H1 (cell line): ENCODE results near the gene PTPRR. TPM values are rescaled to one million over a fixed set of nuclear protein-coding genes. Genes with fewer than 3 reads are reported as not detected.

Experiments
- BCL11A ChIP-seq, 2 experiments: IDR thresholded peaks; one replicate each; pipeline ENCODE4 v1.6.1; 2011; ENCODE audit warnings: low read depth in 2 of 2, low read length in 2 of 2, mild to moderate bottlenecking in 2 of 2
- CHD1 ChIP-seq: IDR thresholded peaks from 2 replicates; pipeline ENCODE4 v1.6.1; 2012; ENCODE audit warnings: low read depth, low read length, improper control_type of control experiment
- CHD7 ChIP-seq: fragments of 300-600 bp; sonication (generic); IDR thresholded peaks from 2 replicates; pipeline ENCODE4 v1.7.1; 2012; ENCODE audit warnings: low read length, moderate library complexity, mild to moderate bottlenecking, inconsistent platforms; ENCODE audit not compliant: insufficient replicate concordance
- EP300 ChIP-seq, 2 experiments: IDR thresholded peaks; 1 replicate in 1 of 2; 2 replicates in 1 of 2; pipeline ENCODE4 v1.6.1; 2011 to 2012; ENCODE audit warnings: low read depth in 2 of 2, low read length in 2 of 2, mild to moderate bottlenecking in 2 of 2, borderline replicate concordance in 1 of 2, inconsistent platforms in 1 of 2, moderate library complexity in 1 of 2
- FOSL1 ChIP-seq: IDR thresholded peaks from 2 replicates; pipeline ENCODE4 v1.6.1; 2011; ENCODE audit warnings: mild to moderate bottlenecking, low read depth, low read length, moderate library complexity; ENCODE audit not compliant: insufficient read depth
- GABPA ChIP-seq: IDR thresholded peaks from 2 replicates; pipeline ENCODE4 v1.6.1; 2011; ENCODE audit warnings: mild to moderate bottlenecking, low read length, moderate library complexity, borderline replicate concordance; ENCODE audit not compliant: insufficient read depth
- RFX5 ChIP-seq: IDR thresholded peaks from 2 replicates; pipeline ENCODE4 v1.6.1; 2011; ENCODE audit warnings: low read depth, low read length, improper control_type of control experiment, borderline replicate concordance
- RNF2 ChIP-seq: fragments of 200-900, 300-1000 bp; sonication (generic); IDR thresholded peaks from 2 replicates; pipeline ENCODE4 v1.7.1; 2016; ENCODE audit warnings: borderline replicate concordance, low read depth, mild to moderate bottlenecking, antibody characterized with exemption, low read length; ENCODE audit not compliant: poor library complexity, severe bottlenecking; ENCODE audit errors: missing control alignments
- SIN3A ChIP-seq, 2 experiments: IDR thresholded peaks in 1 of 2; conservative IDR thresholded peaks in 1 of 2; 2 replicates each; pipeline ENCODE4 v1.6.1; 2011 to 2012; ENCODE audit warnings: low read length in 2 of 2, improper control_type of control experiment in 1 of 2, low read depth in 1 of 2, mild to moderate bottlenecking in 1 of 2
- SP4 ChIP-seq: IDR thresholded peaks from 2 replicates; pipeline ENCODE4 v1.6.1; 2012; ENCODE audit warnings: low read length, inconsistent platforms
- TAF1 ChIP-seq: IDR thresholded peaks from 2 replicates; pipeline ENCODE4 v1.6.1; 2011; ENCODE audit warnings: mild to moderate bottlenecking, low read depth, low read length
- polyA plus RNA-seq, 7 experiments: library from polyadenylated mRNA; depleted of rRNA in 3 of 7; stranded (reverse) in 5 of 7; unstranded in 2 of 7; fragments of >200 nt in 5 of 7; fragments of 200-250 nt in 2 of 7; gene quantifications; 1 replicate in 5 of 7; 2 replicates in 1 of 7; 4 replicates in 1 of 7; pipeline versions ENCODE4 v1.2.1 to v1.2.3, GENCODE V29; 2011 to 2013; ENCODE audit warnings: missing spikeins in 2 of 7, mixed read lengths in 2 of 7
- total RNA-seq: library from RNA; stranded (reverse); fragmentation: NEBNext Ultra II Directional; extraction: Animal tissue kit (Norgen Biotek cat#: 25700); gene quantifications from 2 replicates; pipeline ENCODE4 v1.2.1, GENCODE V29; 2021

Gene PTPRR
- total and polyA plus RNA-seq, 2 of the 8 experiments (the other 6 are each of a cell fraction or from before 2014, with no cell fraction given) = 0.07 to 0.35 TPM

- TF ChIP-seq CHD7 = no peak
- TF ChIP-seq RNF2 = no peak
- no peak for TF ChIP-seq FOSL1
- TF ChIP-seq SP4 = no peak
- no peak for TF ChIP-seq TAF1
- TF ChIP-seq GABPA = no peak
- TF ChIP-seq RFX5 = no peak
- no peak for TF ChIP-seq BCL11A (IDR thresholded peaks at IDR 0.05; ENCODE audit: low read depth in 2 of 2, low read length in 2 of 2)
- TF ChIP-seq EP300 (IDR thresholded peaks at IDR 0.05; ENCODE audit: borderline replicate concordance in 1 of 2, low read depth in 2 of 2, low read length in 2 of 2) = no peak
- no peak for TF ChIP-seq CHD1
- no peak for TF ChIP-seq SIN3A (conservative IDR thresholded peaks at IDR 0.05 in 1 of 2, IDR thresholded peaks at IDR 0.05 in 1 of 2; ENCODE audit: low read depth in 1 of 2, low read length in 2 of 2)
Measured at GRCh38 chr12:70698345-70698744, 222.2 kb downstream of the PTPRR start (continued).
